Activated CD8-positive, alpha-beta T cell treated with anti-CD3 and anti-CD28 coated beads for 36 hours (primary cell): ENCODE measurements around the gene CAPS2. TPM values are rescaled to one million over a fixed set of nuclear protein-coding genes. Genes with fewer than 3 reads are reported as not detected.
A peak's percentile ranks its signal among the peaks of the same experiment; 100 is the strongest.

ENCODE experiments used
- ATAC-seq: fragments of 200-7000 bp; cut with Tn5 transposase; one replicate; pipeline ENCODE4 v1.10.0; 2021; ENCODE audit warnings: mild to moderate bottlenecking, moderate library complexity
- CTCF ChIA-PET: fragments of 350-600 bp; sonication (Branson Sonifier 250); formaldehyde crosslinking; loops from one replicate; lab custom pipeline; 2021; ENCODE audit warnings: antibody characterized with exemption; lab: Charles Lee
- POLR2A ChIA-PET: fragments of 350-600 bp; sonication (Branson Sonifier 250); formaldehyde crosslinking; loops from one replicate; lab custom pipeline; 2021; ENCODE audit warnings: antibody characterized with exemption; lab: Charles Lee
- DNase-seq: peaks from one replicate; pipeline ENCODE4 v3.0.0-alpha.2; 2020
- H3K27ac Mint-ChIP-seq: one replicate; pipeline ENCODE4 v1.8.0; 2021; ENCODE audit warnings: mild to moderate bottlenecking, mixed read lengths
- H3K27me3 Mint-ChIP-seq: one replicate; pipeline ENCODE4 v1.8.0; 2021; ENCODE audit warnings: mixed read lengths
- H3K36me3 Mint-ChIP-seq: one replicate; pipeline ENCODE4 v1.8.0; 2021; ENCODE audit warnings: low read depth, mixed read lengths
- H3K4me1 Mint-ChIP-seq: one replicate; pipeline ENCODE4 v1.8.0; 2021; ENCODE audit warnings: low read depth, mixed read lengths
- H3K4me3 Mint-ChIP-seq: one replicate; pipeline ENCODE4 v1.8.0; 2021; ENCODE audit warnings: mild to moderate bottlenecking, moderate library complexity, mixed read lengths
- H3K9me3 Mint-ChIP-seq: one replicate; pipeline ENCODE4 v1.8.0; 2021; ENCODE audit warnings: mixed read lengths
- CTCF ChIP-seq: fragments of 200-600 bp; IDR thresholded peaks from one replicate; pipeline ENCODE4 v1.8.0; 2022; ENCODE audit warnings: antibody characterized with exemption, mild to moderate bottlenecking
- intact Hi-C: fragments of 100-400 bp; cut with micrococcal nuclease; formaldehyde crosslinking; loops from one replicate; pipeline ENCODE4 v1.10.0; 2022
- total RNA-seq, 2 experiments: library from RNA; stranded (reverse); gene quantifications; one replicate each; pipeline ENCODE4 v1.2.3, GENCODE V29; 2021

CAPS2 gene
- 1 to 10 TPM; 3.0 to 3.2 TPM for total RNA-seq

DNA sequence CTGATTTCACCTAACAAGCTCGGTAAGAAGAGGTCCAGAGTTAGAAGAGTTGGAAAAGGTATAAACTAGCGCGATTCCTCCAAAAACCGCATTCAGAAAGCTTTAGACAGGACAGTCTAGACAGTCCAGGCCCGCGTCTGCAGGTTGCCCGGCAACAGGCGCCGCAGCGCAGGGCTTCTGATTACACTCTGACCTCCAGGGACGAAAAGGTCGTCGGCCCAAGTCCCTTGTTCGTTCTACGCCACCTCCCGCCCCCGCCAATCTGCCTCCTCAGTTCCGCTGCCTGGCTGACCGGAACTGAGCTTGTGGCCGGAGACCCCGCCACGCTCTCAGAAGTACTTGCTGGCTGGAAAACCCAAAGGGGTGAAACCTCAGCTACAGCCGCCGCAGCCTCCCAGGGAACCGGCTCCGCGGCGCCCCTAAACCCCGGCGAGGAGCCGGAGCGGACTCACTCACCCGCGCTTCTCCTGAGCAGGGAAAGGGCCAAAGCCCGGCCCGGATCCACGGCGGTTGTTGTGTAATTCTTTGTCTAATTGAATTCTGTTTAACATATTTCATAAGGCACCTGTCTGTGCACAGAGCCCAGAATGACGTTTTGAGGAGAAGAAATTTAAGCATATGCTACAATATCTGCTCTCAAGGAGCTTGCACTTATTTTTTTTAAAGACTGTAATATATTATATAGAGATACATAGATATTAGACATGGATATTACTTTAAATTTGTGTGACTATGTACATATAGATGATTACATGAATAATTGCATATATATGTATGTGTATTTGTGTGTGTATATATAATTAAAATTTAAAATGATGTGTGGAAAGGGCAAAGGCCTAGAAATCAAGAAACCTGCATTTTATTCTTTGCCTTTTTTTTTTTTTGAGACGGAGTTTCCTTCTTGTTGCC, at the start of gene CAPS2:
TSS of gene CAPS2 (minus strand) at position 407 of the 909 bp plus-strand sequence. CDS start 3,826 bp downstream, outside the sequence.
- intact Hi-C loops: loop anchor here (5.0 to 10.0 kb wide), 2 partner anchors 157 to 705 kb away; partner anchors contain the start of gene PHLDA1
- Mint-ChIP-seq H3K27ac (no peak within 1 kb of the TSS), H3K36me3 (no peaks in the 10 kb centered on the region), H3K4me3 (peak within 1 kb of the TSS; percentile 74), H3K27me3 (peaks cover 43% of the 10 kb centered on the region), H3K4me1 (peaks cover 20% of the 10 kb centered on the region), H3K9me3 (no peaks in the 10 kb centered on the region)
- ATAC-seq (peak; percentile 92), DNase-seq (peak; percentile 78)
- ChIA-PET CTCF (interaction anchor here (1.9 kb wide), 1 partner anchor 61 kb away, joined by 6 read pairs; the partner anchor contains the start of gene GLIPR1L2), POLR2A (interaction anchor here (1.1 kb wide), 1 partner anchor 153 kb away, joined by 4 read pairs; no protein-coding TSS in a partner anchor)
- TF ChIP-seq CTCF: no peak

DNA sequence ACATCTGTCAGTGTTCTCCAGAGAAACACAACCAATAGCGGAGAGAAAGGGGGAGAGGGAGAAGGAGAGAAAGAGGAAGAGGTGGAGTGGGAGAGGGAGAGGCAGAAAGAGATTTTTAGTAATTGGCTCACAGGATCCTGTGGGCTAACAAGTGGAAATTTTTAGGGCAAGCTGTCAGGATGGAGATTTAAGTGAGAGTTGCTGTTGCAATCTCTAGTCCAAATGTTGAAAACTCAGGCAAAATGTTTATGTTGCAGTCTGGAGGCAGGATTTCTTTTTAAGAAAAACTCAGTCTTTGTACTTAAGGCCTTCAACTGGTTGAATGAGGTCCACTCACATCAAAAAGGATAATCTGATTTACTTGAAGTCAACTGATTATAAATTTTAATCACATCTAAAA, 48.2 kb upstream of the CAPS2 start:
- Mint-ChIP-seq H3K4me3 (no peak overlapping the region), H3K36me3 (peaks cover 2% of the 10 kb centered on the region), H3K27ac (no peak overlapping the region), H3K4me1 (no peaks in the 10 kb centered on the region), H3K27me3 (no peaks in the 10 kb centered on the region), H3K9me3 (no peaks in the 10 kb centered on the region)
- intact Hi-C loops: no loop called here
- ATAC-seq (no peak), DNase-seq (no peak)
- POLR2A ChIA-PET: no interaction called here
- CTCF ChIA-PET: no interaction called here
- TF ChIP-seq CTCF: no peak

GRCh38 chr12:75374971-75375370, 44.8 kb upstream of the CAPS2 start:
- CTCF ChIA-PET: no interaction called here
- Mint-ChIP-seq H3K27me3 (no peaks in the 10 kb centered on the region), H3K36me3 (peaks cover 2% of the 10 kb centered on the region), H3K4me3 (no peak overlapping the region), H3K9me3 (no peaks in the 10 kb centered on the region), H3K4me1 (no peaks in the 10 kb centered on the region), H3K27ac (no peak overlapping the region)
- POLR2A ChIA-PET: no interaction called here
- ATAC-seq (no peak), DNase-seq (no peak)
- intact Hi-C loops: no loop called here
- TF ChIP-seq CTCF: no peak

DNA sequence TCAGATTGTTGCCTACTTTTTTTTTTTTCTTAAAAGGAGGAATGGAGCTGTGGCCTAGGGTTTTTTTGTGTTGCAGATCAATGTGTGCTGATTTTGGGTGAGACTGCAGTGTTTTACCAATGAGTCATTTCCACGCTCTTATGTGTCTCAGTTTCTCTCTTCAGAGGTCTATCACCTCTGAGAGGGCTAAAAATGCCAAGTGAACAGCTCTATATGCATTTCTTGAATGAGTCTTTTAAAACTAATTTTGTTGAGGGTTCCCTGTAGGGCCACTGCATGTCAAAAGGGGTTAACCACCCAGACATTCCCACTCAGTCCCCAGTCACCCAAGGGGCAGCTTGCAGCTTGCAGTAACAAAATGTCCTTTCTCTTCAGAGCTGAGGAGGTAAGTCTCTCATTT, 36.5 kb upstream of the CAPS2 start:
- Mint-ChIP-seq H3K4me3 (no peak overlapping the region), H3K36me3 (no peaks in the 10 kb centered on the region), H3K4me1 (peaks cover 10% of the 10 kb centered on the region), H3K27me3 (no peaks in the 10 kb centered on the region), H3K9me3 (no peaks in the 10 kb centered on the region), H3K27ac (no peak overlapping the region)
- no peak for DNase-seq
- ChIA-PET POLR2A (no interaction called here), CTCF (interaction anchor here (0.8 to 1.6 kb wide), 3 partner anchors 34 to 118 kb away, joined by 3 to 5 read pairs (median 3); no protein-coding TSS in a partner anchor)
- intact Hi-C loops: no loop called here
- ATAC-seq: peak; percentile 58
- TF ChIP-seq CTCF: no peak

DNA sequence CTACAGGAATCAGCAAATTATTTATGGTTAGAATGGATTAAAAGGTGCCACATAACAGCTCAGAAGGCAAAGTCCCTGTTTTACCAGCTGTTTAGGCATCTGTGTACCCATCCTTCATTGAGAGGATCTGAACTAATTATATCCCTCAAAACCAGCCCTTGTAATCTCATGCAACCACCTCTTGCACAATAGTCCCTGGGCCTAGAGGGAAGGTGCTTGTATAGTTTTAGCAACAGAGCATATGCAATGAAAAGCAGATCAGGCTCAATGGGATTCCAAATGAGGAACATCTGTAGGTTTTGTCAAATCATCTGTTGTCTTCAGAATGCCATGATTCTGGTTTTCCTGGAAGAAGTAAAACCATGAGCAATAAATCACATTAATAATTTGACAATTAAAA, 34.8 kb upstream of the CAPS2 start:
- H3K4me3 Mint-ChIP-seq: no peak overlapping the region
- H3K27ac Mint-ChIP-seq: no peak overlapping the region
- ATAC-seq (no peak), DNase-seq (no peak)
- ChIA-PET POLR2A (no interaction called here), CTCF (no interaction called here)
- no peaks in the 10 kb centered on the region for H3K9me3 Mint-ChIP-seq
- TF ChIP-seq CTCF: no peak
- H3K4me1 Mint-ChIP-seq: peaks cover 20% of the 10 kb centered on the region
- no peaks in the 10 kb centered on the region for H3K36me3 Mint-ChIP-seq
- intact Hi-C loops: no loop called here
- no peaks in the 10 kb centered on the region for H3K27me3 Mint-ChIP-seq
